Chondrocyte (in vitro differentiated cells): ENCODE results near the gene TM4SF20. TPM values are rescaled to one million over a fixed set of nuclear protein-coding genes. Genes with fewer than 3 reads are reported as not detected.

Source experiments
- DNase-seq: peaks from one replicate; pipeline ENCODE4 v3.0.0; 2021; ENCODE audit warnings: mixed read lengths, low spot score
- H3K27ac Mint-ChIP-seq: one replicate; pipeline ENCODE4 v1.8.0; 2021; ENCODE audit warnings: mild to moderate bottlenecking, moderate library complexity, mixed read lengths; ENCODE audit not compliant: unreplicated experiment
- H3K27me3 Mint-ChIP-seq: 2 replicates; pipeline ENCODE4 v1.8.0; 2021; ENCODE audit warnings: low read depth, mixed read lengths
- H3K36me3 Mint-ChIP-seq: 2 replicates; pipeline ENCODE4 v1.8.0; 2021; ENCODE audit warnings: low read depth, mixed read lengths
- H3K4me1 Mint-ChIP-seq: 2 replicates; pipeline ENCODE4 v1.8.0; 2021; ENCODE audit warnings: low read depth, mild to moderate bottlenecking, mixed read lengths
- H3K4me3 Mint-ChIP-seq: one replicate; pipeline ENCODE4 v1.8.0; 2021; ENCODE audit warnings: mild to moderate bottlenecking, moderate library complexity, mixed read lengths; ENCODE audit not compliant: unreplicated experiment
- H3K9me3 Mint-ChIP-seq: 2 replicates; pipeline ENCODE4 v1.8.0; 2021; ENCODE audit warnings: low read depth, mixed read lengths
- CTCF ChIP-seq: fragments of 200-600 bp; sonication (generic); IDR thresholded peaks from 2 replicates; pipeline ENCODE4 v1.5.0; 2021; ENCODE audit warnings: antibody characterized with exemption, mild to moderate bottlenecking, moderate library complexity
- total RNA-seq: library from RNA; stranded (reverse); gene quantifications from 3 replicates; pipeline ENCODE4 v1.2.1, GENCODE V29; 2021

TM4SF20 gene
- total RNA-seq, 1 donor from 2014 or later, result not detected

GRCh38 chr2:227326783-227327182, 52.3 kb downstream of the TM4SF20 start:
- H3K27ac Mint-ChIP-seq, result no peak overlapping the region
- TF ChIP-seq CTCF, result no peak
- no peaks in the 10 kb centered on the region for H3K27me3 Mint-ChIP-seq
- peaks cover 5% of the 10 kb centered on the region for H3K9me3 Mint-ChIP-seq
- no peak for DNase-seq
- peaks cover 35% of the 10 kb centered on the region for H3K4me1 Mint-ChIP-seq
- H3K36me3 Mint-ChIP-seq, result peaks cover 7% of the 10 kb centered on the region
- H3K4me3 Mint-ChIP-seq, result peak overlapping the region; percentile 28

DNA sequence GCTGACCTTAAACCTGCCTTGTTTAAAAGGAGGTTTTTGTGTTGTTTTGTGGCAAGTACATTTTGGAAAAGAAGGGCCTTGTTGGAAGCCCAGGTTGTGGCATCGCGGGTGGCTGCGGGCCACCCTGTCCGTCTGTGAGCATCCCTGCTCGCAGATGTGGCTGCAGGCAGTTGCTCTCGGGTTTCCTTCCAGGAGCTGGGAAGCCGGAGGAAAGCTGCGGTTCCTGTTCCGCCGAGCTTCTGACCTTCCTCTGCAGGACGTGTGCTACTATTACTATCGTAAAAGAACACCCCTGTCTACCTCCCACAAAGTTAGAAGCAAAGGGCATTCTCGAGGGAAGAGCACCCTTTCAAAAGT, 53.3 kb downstream of the TM4SF20 start:
- no peak for DNase-seq
- peak overlapping the region; percentile 89 for H3K4me3 Mint-ChIP-seq
- peak overlapping the region; percentile 95 for H3K27ac Mint-ChIP-seq

DNA sequence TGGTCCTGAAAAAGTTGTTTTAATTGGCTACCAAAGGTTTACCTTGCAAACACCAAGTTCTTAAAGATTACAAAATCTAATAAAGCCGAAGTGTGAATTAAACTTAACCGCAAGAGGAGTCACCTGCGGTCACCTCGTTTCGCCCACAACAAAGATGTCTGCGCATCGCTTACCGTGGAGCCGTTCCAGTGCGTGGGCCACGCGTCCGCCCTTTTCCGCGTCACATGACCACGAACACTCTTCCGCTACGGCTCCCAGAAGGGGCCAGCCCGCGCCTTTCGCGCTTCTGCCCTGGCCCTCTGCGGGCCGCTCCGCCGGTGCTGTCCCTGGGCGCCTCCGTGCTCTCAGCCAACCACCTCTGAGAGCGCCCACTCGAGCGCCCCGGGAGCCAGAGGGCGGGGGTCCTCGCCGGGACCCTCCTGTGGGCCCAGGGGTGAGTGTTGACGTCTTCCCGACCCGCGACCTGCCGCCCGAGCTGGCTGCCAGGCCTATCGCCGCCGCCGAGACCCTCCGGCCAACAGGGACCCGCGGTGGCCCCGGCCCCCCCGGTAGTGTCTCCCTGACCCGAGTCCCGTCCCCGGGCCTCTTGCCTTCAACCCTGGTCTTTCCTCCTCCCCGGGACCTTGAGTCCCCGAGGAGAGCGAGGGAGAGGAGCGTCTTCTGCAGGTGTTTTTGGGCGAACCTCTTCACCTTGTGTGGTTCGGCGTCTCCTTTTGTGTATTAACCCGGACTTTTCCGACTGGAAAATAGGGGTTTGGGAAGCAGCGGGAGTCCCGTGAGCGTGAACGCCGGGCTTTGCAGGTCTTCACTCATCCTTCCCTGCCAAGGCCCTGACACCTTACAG, 53.9 kb downstream of the TM4SF20 start, which contains the start of gene MFF:
Gene MFF (plus strand): TSS at position 257 of the 844 bp plus-strand sequence. CDS start 5,415 bp downstream, outside the sequence.
- TF ChIP-seq CTCF, result peak; percentile 70
- no peaks in the 10 kb centered on the region for H3K36me3 Mint-ChIP-seq
- peak; percentile 97 for DNase-seq
- H3K4me1 Mint-ChIP-seq, result peaks cover 35% of the 10 kb centered on the region
- H3K27ac Mint-ChIP-seq, result peak within 1 kb of the TSS; percentile 95
- peak within 1 kb of the TSS; percentile 89 for H3K4me3 Mint-ChIP-seq
- H3K9me3 Mint-ChIP-seq, result peaks cover 5% of the 10 kb centered on the region
- H3K27me3 Mint-ChIP-seq, result no peaks in the 10 kb centered on the region

More for the DNA sequence above, 53.3 kb downstream of the TM4SF20 start:
- TF ChIP-seq CTCF, result peak; percentile 40
- H3K4me1 Mint-ChIP-seq, result peaks cover 35% of the 10 kb centered on the region
- H3K36me3 Mint-ChIP-seq, result peaks cover 3% of the 10 kb centered on the region
- peaks cover 5% of the 10 kb centered on the region for H3K9me3 Mint-ChIP-seq
- H3K27me3 Mint-ChIP-seq, result no peaks in the 10 kb centered on the region

GRCh38 chr2:227324642-227324994, 54.5 kb downstream of the TM4SF20 start:
- no peak for TF ChIP-seq CTCF
- peaks cover 5% of the 10 kb centered on the region for H3K9me3 Mint-ChIP-seq
- H3K36me3 Mint-ChIP-seq, result no peaks in the 10 kb centered on the region
- no peak for DNase-seq
- H3K4me1 Mint-ChIP-seq, result peaks cover 35% of the 10 kb centered on the region
- no peaks in the 10 kb centered on the region for H3K27me3 Mint-ChIP-seq
- H3K4me3 Mint-ChIP-seq, result peak overlapping the region; percentile 89
- peak overlapping the region; percentile 95 for H3K27ac Mint-ChIP-seq

- no peaks in the 10 kb centered on the region for H3K27me3 Mint-ChIP-seq
- no peaks in the 10 kb centered on the region for H3K36me3 Mint-ChIP-seq
- peak overlapping the region; percentile 22 for H3K27ac Mint-ChIP-seq
- no peak overlapping the region for H3K4me3 Mint-ChIP-seq
- H3K4me1 Mint-ChIP-seq, result peaks cover 35% of the 10 kb centered on the region
- TF ChIP-seq CTCF, result no peak
- no peak for DNase-seq
- H3K9me3 Mint-ChIP-seq, result peaks cover 5% of the 10 kb centered on the region
Observed at GRCh38 chr2:227323818-227324217, 55.3 kb downstream of the TM4SF20 start.
